ENCODE measurements around the gene MED27. TPM values are rescaled to one million over a fixed set of nuclear protein-coding genes. Genes with fewer than 3 reads are reported as not detected.

The MED27 gene
- total RNA-seq, 1 experiment from 2014 or later: 24.4 TPM

DNA sequence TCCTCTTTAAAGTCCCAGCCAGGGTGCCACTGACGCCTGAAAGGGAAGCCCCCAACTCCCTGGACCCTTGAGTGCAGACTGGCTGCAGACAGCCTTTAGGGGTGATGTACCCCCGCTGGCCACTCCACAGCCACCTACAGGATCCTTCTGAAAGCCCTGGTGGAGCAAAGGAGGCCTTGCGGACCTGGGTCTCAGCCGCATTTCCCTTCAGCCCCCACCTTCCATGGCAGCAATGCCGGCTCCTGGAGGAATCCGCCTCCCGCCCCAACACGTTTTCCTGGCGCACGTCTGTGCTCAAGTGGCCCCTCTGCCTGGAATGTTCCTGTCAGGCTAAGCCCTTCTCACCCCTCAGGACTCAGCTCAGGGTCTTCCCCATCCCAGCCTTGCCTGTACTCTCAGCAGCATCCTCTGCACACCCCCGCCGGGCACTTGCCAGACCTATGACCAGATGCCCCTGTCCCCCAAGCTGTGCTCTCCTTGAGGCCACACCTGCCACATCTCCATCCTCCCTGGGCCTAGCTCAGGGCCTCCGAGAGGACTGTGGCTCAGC is 205.7 kb downstream of the MED27 start:
- ChIA-PET POLR2A (no interaction called here), CTCF (no interaction called here)
- in situ Hi-C loops (cut with HindIII; ENCODE audit: low pct_unique_long_range_greater_than_20kb, low sequenced_read_pairs): no loop called here
- no peaks in the 10 kb centered on the region for H3K36me3 ChIP-seq (ENCODE audit: control insufficient read depth, insufficient read depth, low read length)
- H3K27ac ChIP-seq (ENCODE audit: low read length): no peak overlapping the region
- H3K4me1 ChIP-seq (ENCODE audit: control insufficient read depth, insufficient read depth, low read length): no peaks in the 10 kb centered on the region
- H3K27me3 ChIP-seq (ENCODE audit: control insufficient read depth, insufficient read depth, low read length): no peaks in the 10 kb centered on the region
- H3K4me3 ChIP-seq (ENCODE audit: low read depth in 2 of 2, low read length in 2 of 2): no peak overlapping the region
- intact Hi-C loops (cut with micrococcal nuclease; ENCODE audit: unreplicated experiment): no loop called here
- H3K9me3 ChIP-seq (ENCODE audit: control insufficient read depth, insufficient read depth, low read depth, low read length): no peaks in the 10 kb centered on the region
- BruUV-seq (replicated peaks): no TSS peak
- TF ChIP-seq, protein P1, sequence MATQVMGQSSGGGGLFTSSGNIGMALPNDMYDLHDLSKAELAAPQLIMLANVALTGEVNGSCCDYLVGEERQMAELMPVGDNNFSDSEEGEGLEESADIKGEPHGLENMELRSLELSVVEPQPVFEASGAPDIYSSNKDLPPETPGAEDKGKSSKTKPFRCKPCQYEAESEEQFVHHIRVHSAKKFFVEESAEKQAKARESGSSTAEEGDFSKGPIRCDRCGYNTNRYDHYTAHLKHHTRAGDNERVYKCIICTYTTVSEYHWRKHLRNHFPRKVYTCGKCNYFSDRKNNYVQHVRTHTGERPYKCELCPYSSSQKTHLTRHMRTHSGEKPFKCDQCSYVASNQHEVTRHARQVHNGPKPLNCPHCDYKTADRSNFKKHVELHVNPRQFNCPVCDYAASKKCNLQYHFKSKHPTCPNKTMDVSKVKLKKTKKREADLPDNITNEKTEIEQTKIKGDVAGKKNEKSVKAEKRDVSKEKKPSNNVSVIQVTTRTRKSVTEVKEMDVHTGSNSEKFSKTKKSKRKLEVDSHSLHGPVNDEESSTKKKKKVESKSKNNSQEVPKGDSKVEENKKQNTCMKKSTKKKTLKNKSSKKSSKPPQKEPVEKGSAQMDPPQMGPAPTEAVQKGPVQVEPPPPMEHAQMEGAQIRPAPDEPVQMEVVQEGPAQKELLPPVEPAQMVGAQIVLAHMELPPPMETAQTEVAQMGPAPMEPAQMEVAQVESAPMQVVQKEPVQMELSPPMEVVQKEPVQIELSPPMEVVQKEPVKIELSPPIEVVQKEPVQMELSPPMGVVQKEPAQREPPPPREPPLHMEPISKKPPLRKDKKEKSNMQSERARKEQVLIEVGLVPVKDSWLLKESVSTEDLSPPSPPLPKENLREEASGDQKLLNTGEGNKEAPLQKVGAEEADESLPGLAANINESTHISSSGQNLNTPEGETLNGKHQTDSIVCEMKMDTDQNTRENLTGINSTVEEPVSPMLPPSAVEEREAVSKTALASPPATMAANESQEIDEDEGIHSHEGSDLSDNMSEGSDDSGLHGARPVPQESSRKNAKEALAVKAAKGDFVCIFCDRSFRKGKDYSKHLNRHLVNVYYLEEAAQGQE (IDR thresholded peaks at IDR 0.05; ENCODE audit: insufficient read depth in 1 of 2, low read depth in 2 of 2, low read length in 1 of 2): no peak
- no peak for TF ChIP-seq POLR2AphosphoS5 (IDR thresholded peaks at IDR 0.05; ENCODE audit: low read depth, low read length)
- TF ChIP-seq CTCF (IDR thresholded peaks at IDR 0.05): no peak
- no peak for TF ChIP-seq SIN3A (IDR thresholded peaks at IDR 0.05; ENCODE audit: borderline replicate concordance, insufficient read depth, low read depth, low read length)
- TF ChIP-seq TCF7L2 (IDR thresholded peaks at IDR 0.05; ENCODE audit: low read depth, low read length): no peak
- ATAC-seq: no peak
- DNase-seq (ENCODE audit: low read depth, low spot score): no peak

- in situ Hi-C loops (cut with HindIII; ENCODE audit: low pct_unique_long_range_greater_than_20kb, low sequenced_read_pairs): no loop called here
- no TSS peak for BruUV-seq (replicated peaks)
Observed at GRCh38 chr9:131873335-131873734, 206.3 kb downstream of the MED27 start.

More at GRCh38 chr9:131873335-131873734, 206.3 kb downstream of the MED27 start:
- Histone ChIP-seq H3K27ac (ENCODE audit: low read length) (no peak overlapping the region), H3K4me3 (ENCODE audit: low read depth in 2 of 2, low read length in 2 of 2) (no peak overlapping the region), H3K4me1 (ENCODE audit: control insufficient read depth, insufficient read depth, low read length) (no peaks in the 10 kb centered on the region), H3K36me3 (ENCODE audit: control insufficient read depth, insufficient read depth, low read length) (no peaks in the 10 kb centered on the region), H3K27me3 (ENCODE audit: control insufficient read depth, insufficient read depth, low read length) (no peaks in the 10 kb centered on the region), H3K9me3 (ENCODE audit: control insufficient read depth, insufficient read depth, low read depth, low read length) (no peaks in the 10 kb centered on the region)
- POLR2A ChIA-PET: no interaction called here
- TF ChIP-seq TCF7L2 (IDR thresholded peaks at IDR 0.05; ENCODE audit: low read depth, low read length) (no peak), CTCF (IDR thresholded peaks at IDR 0.05) (no peak), SIN3A (IDR thresholded peaks at IDR 0.05; ENCODE audit: borderline replicate concordance, insufficient read depth, low read depth, low read length) (no peak), POLR2AphosphoS5 (IDR thresholded peaks at IDR 0.05; ENCODE audit: low read depth, low read length) (no peak)
- TF ChIP-seq, protein P1 (IDR thresholded peaks at IDR 0.05; ENCODE audit: insufficient read depth in 1 of 2, low read depth in 2 of 2, low read length in 1 of 2): no peak
- ATAC-seq (no peak), DNase-seq (ENCODE audit: low read depth, low spot score) (no peak)
- CTCF ChIA-PET: no interaction called here
- intact Hi-C loops (cut with micrococcal nuclease; ENCODE audit: unreplicated experiment): no loop called here

Measured in Panc1 (cell line).